ENCODE measurements around the gene TOB1. TPM values are rescaled to one million over a fixed set of nuclear protein-coding genes. Genes with fewer than 3 reads are reported as not detected.

TOB1 gene
- total RNA-seq, 1 donor from 2014 or later: 18.8 TPM

DNA sequence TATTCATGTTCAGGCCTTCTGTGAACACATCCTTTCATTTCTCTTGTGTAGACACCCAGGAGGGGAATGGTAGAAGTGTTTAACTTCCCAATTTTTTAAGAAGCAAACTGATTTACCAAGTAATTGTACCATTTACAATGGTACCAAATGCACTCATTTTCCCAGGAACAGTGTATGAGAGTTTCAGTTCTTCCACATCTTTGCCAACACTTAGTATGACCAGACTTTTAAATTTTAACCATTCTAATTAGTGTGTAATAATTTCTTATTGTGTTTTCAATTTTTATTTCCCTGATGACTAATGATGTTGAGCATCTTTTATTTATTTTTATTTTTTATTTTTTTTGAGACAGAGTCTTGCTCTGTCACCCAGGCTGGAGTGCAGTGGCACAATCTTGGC is 41.0 kb downstream of the TOB1 start:
- H3K4me1 Mint-ChIP-seq: no peaks in the 10 kb centered on the region

GRCh38 chr17:50824429-50824828 is 41.7 kb downstream of the TOB1 start:
- no peak for DNase-seq
- H3K4me1 Mint-ChIP-seq: no peaks in the 10 kb centered on the region
- CTCF ChIA-PET: no interaction called here
- no peak for ATAC-seq (ENCODE audit: low read depth)
- H3K27me3 Mint-ChIP-seq: peaks cover 16% of the 10 kb centered on the region
- peaks cover 8% of the 10 kb centered on the region for H3K9me3 Mint-ChIP-seq
- POLR2A ChIA-PET: no interaction called here
- no peak overlapping the region for H3K27ac Mint-ChIP-seq
- H3K36me3 Mint-ChIP-seq (ENCODE audit: low read depth): no peaks in the 10 kb centered on the region
- TF ChIP-seq, protein P1, sequence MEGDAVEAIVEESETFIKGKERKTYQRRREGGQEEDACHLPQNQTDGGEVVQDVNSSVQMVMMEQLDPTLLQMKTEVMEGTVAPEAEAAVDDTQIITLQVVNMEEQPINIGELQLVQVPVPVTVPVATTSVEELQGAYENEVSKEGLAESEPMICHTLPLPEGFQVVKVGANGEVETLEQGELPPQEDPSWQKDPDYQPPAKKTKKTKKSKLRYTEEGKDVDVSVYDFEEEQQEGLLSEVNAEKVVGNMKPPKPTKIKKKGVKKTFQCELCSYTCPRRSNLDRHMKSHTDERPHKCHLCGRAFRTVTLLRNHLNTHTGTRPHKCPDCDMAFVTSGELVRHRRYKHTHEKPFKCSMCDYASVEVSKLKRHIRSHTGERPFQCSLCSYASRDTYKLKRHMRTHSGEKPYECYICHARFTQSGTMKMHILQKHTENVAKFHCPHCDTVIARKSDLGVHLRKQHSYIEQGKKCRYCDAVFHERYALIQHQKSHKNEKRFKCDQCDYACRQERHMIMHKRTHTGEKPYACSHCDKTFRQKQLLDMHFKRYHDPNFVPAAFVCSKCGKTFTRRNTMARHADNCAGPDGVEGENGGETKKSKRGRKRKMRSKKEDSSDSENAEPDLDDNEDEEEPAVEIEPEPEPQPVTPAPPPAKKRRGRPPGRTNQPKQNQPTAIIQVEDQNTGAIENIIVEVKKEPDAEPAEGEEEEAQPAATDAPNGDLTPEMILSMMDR (IDR thresholded peaks at IDR 0.05): no peak
- intact Hi-C loops (cut with micrococcal nuclease): no loop called here
- no peak overlapping the region for H3K4me3 Mint-ChIP-seq

More for the DNA sequence above, 41.0 kb downstream of the TOB1 start:
- CTCF ChIA-PET: interaction anchor here (0.6 kb wide), 1 partner anchor 1037 kb away, joined by 3 read pairs; no protein-coding TSS in a partner anchor
- Mint-ChIP-seq H3K27ac (no peak overlapping the region), H3K27me3 (peaks cover 17% of the 10 kb centered on the region), H3K4me3 (no peak overlapping the region), H3K9me3 (peaks cover 8% of the 10 kb centered on the region), H3K36me3 (ENCODE audit: low read depth) (no peaks in the 10 kb centered on the region)
- no peak for DNase-seq
- no peak for ATAC-seq (ENCODE audit: low read depth)
- TF ChIP-seq, protein P1 (IDR thresholded peaks at IDR 0.05): no peak
- intact Hi-C loops (cut with micrococcal nuclease): no loop called here
- POLR2A ChIA-PET: no interaction called here

GRCh38 chr17:50822550-50822949 is 43.6 kb downstream of the TOB1 start:
- intact Hi-C loops (cut with micrococcal nuclease): no loop called here
- no peaks in the 10 kb centered on the region for H3K4me1 Mint-ChIP-seq
- CTCF ChIA-PET: no interaction called here
- no peak for DNase-seq
- peaks cover 11% of the 10 kb centered on the region for H3K27me3 Mint-ChIP-seq
- H3K4me3 Mint-ChIP-seq: no peak overlapping the region
- no peak for ATAC-seq (ENCODE audit: low read depth)
- POLR2A ChIA-PET: no interaction called here
- H3K36me3 Mint-ChIP-seq (ENCODE audit: low read depth): no peaks in the 10 kb centered on the region
- TF ChIP-seq, protein P1 (IDR thresholded peaks at IDR 0.05): no peak
- H3K27ac Mint-ChIP-seq: no peak overlapping the region
- peaks cover 8% of the 10 kb centered on the region for H3K9me3 Mint-ChIP-seq

GRCh38 chr17:50820651-50821050 is 45.5 kb downstream of the TOB1 start:
- CTCF ChIA-PET: no interaction called here
- H3K27ac Mint-ChIP-seq: no peak overlapping the region

DNA sequence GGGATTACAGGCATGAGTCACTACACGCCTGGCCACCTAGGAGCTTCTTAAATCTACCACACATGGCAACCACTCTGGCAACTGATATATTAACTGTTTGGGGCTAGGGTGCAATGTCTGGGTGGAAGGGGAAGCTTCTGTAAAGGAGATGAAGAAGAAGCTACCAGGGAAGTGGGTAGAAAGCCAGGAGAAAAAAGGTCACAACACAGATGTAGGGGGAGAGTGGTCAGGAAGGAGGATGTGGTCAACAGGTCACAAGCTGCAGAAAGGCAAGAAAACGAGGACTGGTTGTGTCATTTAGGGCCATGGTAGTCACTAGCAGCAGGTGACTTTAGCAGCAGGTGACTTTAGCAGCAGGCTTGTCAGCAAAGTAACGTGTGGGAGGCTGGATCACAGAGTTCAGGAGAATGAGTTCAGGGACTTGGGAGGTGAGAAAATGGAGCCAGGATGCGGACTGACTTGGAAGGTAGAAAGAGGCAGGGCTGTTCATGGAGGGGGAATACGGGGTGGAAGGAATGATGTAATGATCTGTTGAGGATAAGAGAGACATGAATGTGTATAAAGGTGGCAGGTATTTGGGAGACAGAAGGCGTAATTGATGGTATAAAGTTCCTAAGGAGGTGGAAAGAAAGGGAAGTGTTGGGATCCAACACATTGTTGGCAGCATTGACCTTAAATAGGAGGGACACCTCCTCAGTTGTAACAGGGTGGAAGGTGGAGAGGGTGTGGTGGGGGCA is 47.1 kb downstream of the TOB1 start:
- ATAC-seq (ENCODE audit: low read depth): no peak
- intact Hi-C loops (cut with micrococcal nuclease): no loop called here
- Mint-ChIP-seq H3K4me3 (no peak overlapping the region), H3K9me3 (peaks cover 5% of the 10 kb centered on the region), H3K36me3 (ENCODE audit: low read depth) (no peaks in the 10 kb centered on the region), H3K27ac (no peak overlapping the region), H3K4me1 (no peaks in the 10 kb centered on the region), H3K27me3 (peaks cover 16% of the 10 kb centered on the region)
- POLR2A ChIA-PET: no interaction called here
- no peak for DNase-seq
- CTCF ChIA-PET: no interaction called here
- TF ChIP-seq, protein P1 (IDR thresholded peaks at IDR 0.05): no peak

More at GRCh38 chr17:50820651-50821050, 45.5 kb downstream of the TOB1 start:
- Mint-ChIP-seq H3K36me3 (ENCODE audit: low read depth) (no peaks in the 10 kb centered on the region), H3K4me1 (no peaks in the 10 kb centered on the region), H3K9me3 (peaks cover 8% of the 10 kb centered on the region), H3K4me3 (no peak overlapping the region), H3K27me3 (peaks cover 14% of the 10 kb centered on the region)
- TF ChIP-seq, protein P1 (IDR thresholded peaks at IDR 0.05): no peak
- POLR2A ChIA-PET: no interaction called here
- DNase-seq (no peak), ATAC-seq (ENCODE audit: low read depth) (no peak)
- intact Hi-C loops (cut with micrococcal nuclease): no loop called here
